ENCODE results near the gene FRMPD1.

Gene FRMPD1

GRCh38 chr9:37660691-37661090 is 9.9 kb downstream of the FRMPD1 start:
- no peak overlapping the region for H3K4me3 ChIP-seq (ENCODE audit: low read length, poor library complexity, severe bottlenecking)
- H3K27me3 ChIP-seq (ENCODE audit: insufficient read depth, low read length, poor library complexity, severe bottlenecking) = no peaks in the 10 kb centered on the region
- H3K4me1 ChIP-seq (ENCODE audit: insufficient read depth, low read length, poor library complexity, severe bottlenecking) = no peaks in the 10 kb centered on the region
- H3K9ac ChIP-seq (ENCODE audit: low read depth, low read length, poor library complexity, severe bottlenecking) = no peak overlapping the region
- no peak for TF ChIP-seq EZH2phosphoT487 (IDR thresholded peaks at IDR 0.05; ENCODE audit: borderline replicate concordance)
- TF ChIP-seq CTCF (conservative IDR thresholded peaks at IDR 0.05; ENCODE audit: low read length) = no peak
- no peaks in the 10 kb centered on the region for H3K9me2 ChIP-seq (replicated peaks; ENCODE audit: low read depth, low read length)
- H2AFZ ChIP-seq (ENCODE audit: low read length) = no peak overlapping the region
- H3K36me3 ChIP-seq (ENCODE audit: insufficient read depth, low read length) = no peaks in the 10 kb centered on the region
- no peaks in the 10 kb centered on the region for H3K9me3 ChIP-seq (ENCODE audit: insufficient read depth, low read depth, low read length)
- no peaks in the 10 kb centered on the region for H3F3A ChIP-seq (ENCODE audit: low read depth)
- no peaks in the 10 kb centered on the region for H4K20me1 ChIP-seq (ENCODE audit: insufficient read depth, low read length, poor library complexity, severe bottlenecking)
- no peak overlapping the region for H3K4me2 ChIP-seq (ENCODE audit: low read depth, low read length, poor library complexity, severe bottlenecking)
- H3K79me2 ChIP-seq (ENCODE audit: insufficient read depth, low read length) = no peaks in the 10 kb centered on the region

GRCh38 chr9:37663926-37664325 is 13.2 kb downstream of the FRMPD1 start:
- Histone ChIP-seq H4K20me1 (ENCODE audit: insufficient read depth, low read length, poor library complexity, severe bottlenecking) (no peaks in the 10 kb centered on the region), H3K9me3 (ENCODE audit: insufficient read depth, low read depth, low read length) (no peaks in the 10 kb centered on the region), H3K36me3 (ENCODE audit: insufficient read depth, low read length) (no peaks in the 10 kb centered on the region), H3K4me1 (ENCODE audit: insufficient read depth, low read length, poor library complexity, severe bottlenecking) (no peaks in the 10 kb centered on the region), H3K9ac (ENCODE audit: low read depth, low read length, poor library complexity, severe bottlenecking) (no peak overlapping the region), H3K4me3 (ENCODE audit: low read length, poor library complexity, severe bottlenecking) (no peak overlapping the region), H2AFZ (ENCODE audit: low read length) (no peak overlapping the region), H3F3A (ENCODE audit: low read depth) (no peaks in the 10 kb centered on the region), H3K9me2 (replicated peaks; ENCODE audit: low read depth, low read length) (no peaks in the 10 kb centered on the region), H3K27me3 (ENCODE audit: insufficient read depth, low read length, poor library complexity, severe bottlenecking) (no peaks in the 10 kb centered on the region), H3K4me2 (ENCODE audit: low read depth, low read length, poor library complexity, severe bottlenecking) (no peak overlapping the region), H3K79me2 (ENCODE audit: insufficient read depth, low read length) (no peaks in the 10 kb centered on the region)
- TF ChIP-seq CTCF (conservative IDR thresholded peaks at IDR 0.05; ENCODE audit: low read length) (no peak), EZH2phosphoT487 (IDR thresholded peaks at IDR 0.05; ENCODE audit: borderline replicate concordance) (no peak)

- no peaks in the 10 kb centered on the region for H3K4me1 ChIP-seq (ENCODE audit: insufficient read depth, low read length, poor library complexity, severe bottlenecking)
- peaks cover 6% of the 10 kb centered on the region for H3K27me3 ChIP-seq (ENCODE audit: insufficient read depth, low read length, poor library complexity, severe bottlenecking)
- no peak overlapping the region for H2AFZ ChIP-seq (ENCODE audit: low read length)
- H3K9me3 ChIP-seq (ENCODE audit: insufficient read depth, low read depth, low read length) = no peaks in the 10 kb centered on the region
- no peaks in the 10 kb centered on the region for H4K20me1 ChIP-seq (ENCODE audit: insufficient read depth, low read length, poor library complexity, severe bottlenecking)
- H3K4me2 ChIP-seq (ENCODE audit: low read depth, low read length, poor library complexity, severe bottlenecking) = no peak overlapping the region
- no peaks in the 10 kb centered on the region for H3K36me3 ChIP-seq (ENCODE audit: insufficient read depth, low read length)
- H3K9ac ChIP-seq (ENCODE audit: low read depth, low read length, poor library complexity, severe bottlenecking) = no peak overlapping the region
- no peaks in the 10 kb centered on the region for H3K9me2 ChIP-seq (replicated peaks; ENCODE audit: low read depth, low read length)
- TF ChIP-seq CTCF (conservative IDR thresholded peaks at IDR 0.05; ENCODE audit: low read length) = no peak
- no peaks in the 10 kb centered on the region for H3K79me2 ChIP-seq (ENCODE audit: insufficient read depth, low read length)
- no peak overlapping the region for H3K4me3 ChIP-seq (ENCODE audit: low read length, poor library complexity, severe bottlenecking)
- no peaks in the 10 kb centered on the region for H3F3A ChIP-seq (ENCODE audit: low read depth)
These were observed 17.0 kb downstream of the FRMPD1 start for GRCh38 chr9:37667706-37668105.
